Aorta (tissue), 5 donors: ENCODE results near the gene ZBTB7C. TPM values are rescaled to one million over a fixed set of nuclear protein-coding genes. Genes with fewer than 3 reads are reported as not detected.

Experiments used
- ATAC-seq: fragments of 200-7000 bp; cut with Tn5 transposase; one replicate; pipeline ENCODE4 v1.9.1; 2022; ENCODE audit warnings: moderate library complexity; ENCODE audit not compliant: low FRiP score
- DNase-seq, 2 donors: peaks; one replicate each; pipeline ENCODE4 v3.0.0-alpha.2; 2020
- H3K27ac ChIP-seq, 2 donors: one replicate each; pipeline ENCODE4 v1.5.1; 2013; ENCODE audit warnings: low read length in 2 of 2, mild to moderate bottlenecking in 2 of 2, moderate library complexity in 2 of 2, control low read depth in 1 of 2, inconsistent platforms in 1 of 2, low read depth in 1 of 2
- H3K27me3 ChIP-seq, 2 donors: one replicate each; pipeline ENCODE4 v1.6.1; 2013; ENCODE audit warnings: control low read depth in 1 of 2, low read length in 1 of 2, mild to moderate bottlenecking in 1 of 2, moderate library complexity in 1 of 2; ENCODE audit not compliant: insufficient read depth in 2 of 2, control insufficient read depth in 1 of 2
- H3K36me3 ChIP-seq, 2 donors: one replicate each; pipeline ENCODE4 v1.6.1; 2013; ENCODE audit warnings: control low read depth in 1 of 2, low read length in 1 of 2, mild to moderate bottlenecking in 1 of 2; ENCODE audit not compliant: insufficient read depth in 2 of 2, control insufficient read depth in 1 of 2
- H3K4me1 ChIP-seq, 2 donors: one replicate each; pipeline ENCODE4 v1.6.1; 2013; ENCODE audit warnings: low read length in 2 of 2, control low read depth in 1 of 2, mild to moderate bottlenecking in 1 of 2, moderate library complexity in 1 of 2; ENCODE audit not compliant: insufficient read depth in 2 of 2, control insufficient read depth in 1 of 2
- H3K4me3 ChIP-seq, 2 donors: one replicate each; pipeline ENCODE4 v1.5.1; 2013; ENCODE audit warnings: low read length in 2 of 2, control low read depth in 1 of 2, mild to moderate bottlenecking in 1 of 2
- H3K9me3 ChIP-seq: one replicate; pipeline ENCODE4 v1.6.1; 2013; ENCODE audit warnings: mild to moderate bottlenecking, low read length; ENCODE audit not compliant: control insufficient read depth
- WGBS, 2 donors: extraction: QIAGEN DNeasy Blood & Tissue Kit; methylation state at CpG; one replicate each; pipeline ENCODE4 v1.1.7; 2013; 5-methylcytosine and 5-hydroxymethylcytosine counted together
- intact Hi-C, 2 donors: fragments of 100-400 bp; cut with DNase I; formaldehyde crosslinking; loops; one replicate each; pipeline versions ENCODE4 v1.14.2 to v1.15.0; 2022
- polyA plus RNA-seq, 2 donors: library from polyadenylated mRNA; stranded (reverse); fragments of 200-250 nt; gene quantifications; one replicate each; pipeline ENCODE4 v1.2.3, GENCODE V29; 2013
- total RNA-seq, 2 donors: library from RNA; stranded (reverse); fragmentation: NEBNext Ultra II Directional; extraction: Animal tissue kit (Norgen Biotek cat#: 25700); gene quantifications; one replicate each; pipeline ENCODE4 v1.2.1, GENCODE V29; 2021
- donor health status: healthy with polysubstance abuse.
- donor health status: Bipolar disorder and iron deficiency.
- donor health status: DM: no; HTN: no; CAD: no.
- donor health status: DM: no; HTN: no; CAD: no.
- donor health status: DM: yes; HTN: yes; CAD: no.

ZBTB7C gene
- total and polyA plus RNA-seq, 4 donors: 0.69 to 22.4 (median 10.0) TPM

- no peaks in the 10 kb centered on the region for H3K27me3 ChIP-seq
- H3K4me3 ChIP-seq: no peak overlapping the region
- no peaks in the 10 kb centered on the region for H3K4me1 ChIP-seq
- DNase-seq: peak in 1 of 2 donors; percentile 15
- no peaks in the 10 kb centered on the region for H3K9me3 ChIP-seq
- no peak for ATAC-seq
- no peaks in the 10 kb centered on the region for H3K36me3 ChIP-seq
- peak overlapping the region in 1 of 2 donors; percentile 22 for H3K27ac ChIP-seq
- intact Hi-C loops: loop anchor here (5.0 to 10.0 kb wide), 5 partner anchors 128 to 284 kb away; partner anchors contain the start of gene ZBTB7C (in 1 of the 2)
- WGBS, 2 donors: 64 to 75% methylated on average over 4 of the region's 4 CpGs
Measured at GRCh38 chr18:48160622-48161021, 248.6 kb downstream of the ZBTB7C start.

GRCh38 chr18:48159816-48160215 is 249.4 kb downstream of the ZBTB7C start:
- 89 to 93% methylated on average over 7 of the region's 7 CpGs for WGBS, 2 donors
- intact Hi-C loops: loop anchor here (5.0 to 10.0 kb wide), 5 partner anchors 128 to 285 kb away; partner anchors contain the start of gene ZBTB7C (in 1 of the 2)
- H3K4me1 ChIP-seq: no peaks in the 10 kb centered on the region

GRCh38 chr18:48158721-48159120 is 250.5 kb downstream of the ZBTB7C start:
- Histone ChIP-seq H3K4me1 (no peaks in the 10 kb centered on the region), H3K27me3 (no peaks in the 10 kb centered on the region), H3K9me3 (no peaks in the 10 kb centered on the region), H3K27ac (no peak overlapping the region), H3K4me3 (no peak overlapping the region), H3K36me3 (no peaks in the 10 kb centered on the region)
- intact Hi-C loops: no loop called here
- DNase-seq (peak in 1 of 2 donors; percentile 5), ATAC-seq (no peak)
- 97 to 99% methylated on average over 5 of the region's 5 CpGs for WGBS, 2 donors

More at GRCh38 chr18:48159816-48160215, 249.4 kb downstream of the ZBTB7C start:
- ATAC-seq (no peak), DNase-seq (peak in 1 of 2 donors; percentile 51)
- H3K27me3 ChIP-seq: no peaks in the 10 kb centered on the region
- no peak overlapping the region for H3K4me3 ChIP-seq
- H3K36me3 ChIP-seq: no peaks in the 10 kb centered on the region
- no peaks in the 10 kb centered on the region for H3K9me3 ChIP-seq
- no peak overlapping the region for H3K27ac ChIP-seq

- intact Hi-C loops: no loop called here
- no peaks in the 10 kb centered on the region for H3K27me3 ChIP-seq
- H3K36me3 ChIP-seq: no peaks in the 10 kb centered on the region
- ATAC-seq: no peak
- H3K4me1 ChIP-seq: no peaks in the 10 kb centered on the region
- 93 to 96% methylated on average over 4 of the region's 4 CpGs for WGBS, 2 donors
- H3K4me3 ChIP-seq: no peak overlapping the region
- no peaks in the 10 kb centered on the region for H3K9me3 ChIP-seq
- DNase-seq: peak in 1 of 2 donors; percentile 16
- no peak overlapping the region for H3K27ac ChIP-seq
Measured at GRCh38 chr18:48157956-48158355, 251.2 kb downstream of the ZBTB7C start.

GRCh38 chr18:48155856-48156255 is 253.3 kb downstream of the ZBTB7C start:
- Histone ChIP-seq H3K9me3 (no peaks in the 10 kb centered on the region), H3K27me3 (no peaks in the 10 kb centered on the region), H3K27ac (no peak overlapping the region), H3K36me3 (no peaks in the 10 kb centered on the region), H3K4me3 (no peak overlapping the region), H3K4me1 (no peaks in the 10 kb centered on the region)
- no peak for ATAC-seq
- WGBS, 2 donors: 80 to 93% methylated on average over 4 of the region's 4 CpGs
- intact Hi-C loops: no loop called here
- DNase-seq: no peak

- H3K4me1 ChIP-seq: no peaks in the 10 kb centered on the region
- no peaks in the 10 kb centered on the region for H3K27me3 ChIP-seq
- intact Hi-C loops: no loop called here
- DNase-seq (no peak), ATAC-seq (no peak)
- no peak overlapping the region for H3K27ac ChIP-seq
- H3K4me3 ChIP-seq: no peak overlapping the region
- no peaks in the 10 kb centered on the region for H3K9me3 ChIP-seq
- H3K36me3 ChIP-seq: no peaks in the 10 kb centered on the region
Measured at GRCh38 chr18:48154828-48155227, 254.4 kb downstream of the ZBTB7C start.

GRCh38 chr18:48153613-48154481 is 255.3 kb downstream of the ZBTB7C start:
- H3K27me3 ChIP-seq: no peaks in the 10 kb centered on the region
- 74 to 81% methylated on average over 7 of the region's 7 CpGs for WGBS, 2 donors
- ATAC-seq (peak; percentile 34), DNase-seq (peak in 1 of 2 donors; percentile 63)
- intact Hi-C loops: no loop called here
- no peak overlapping the region for H3K4me3 ChIP-seq
- H3K9me3 ChIP-seq: no peaks in the 10 kb centered on the region
- H3K4me1 ChIP-seq: no peaks in the 10 kb centered on the region
- no peaks in the 10 kb centered on the region for H3K36me3 ChIP-seq
- H3K27ac ChIP-seq: peak overlapping the region in 1 of 2 donors; percentile 87

- H3K36me3 ChIP-seq: no peaks in the 10 kb centered on the region
- intact Hi-C loops: no loop called here
- peak overlapping the region in 1 of 2 donors; percentile 18 for H3K27ac ChIP-seq
- H3K4me1 ChIP-seq: no peaks in the 10 kb centered on the region
- ATAC-seq (no peak), DNase-seq (no peak)
- no peak overlapping the region for H3K4me3 ChIP-seq
- 92 to 93% methylated on average over 4 of the region's 4 CpGs for WGBS, 2 donors
- H3K27me3 ChIP-seq: no peaks in the 10 kb centered on the region
- H3K9me3 ChIP-seq: no peaks in the 10 kb centered on the region
Measured at GRCh38 chr18:48152549-48152948, 256.6 kb downstream of the ZBTB7C start.
